Measurements from ENCODE around the gene FNDC11. TPM values are rescaled to one million over a fixed set of nuclear protein-coding genes. Genes with fewer than 3 reads are reported as not detected.

FNDC11 gene
- total RNA-seq, 1 experiment from 2014 or later, result 1.8 TPM

GRCh38 chr20:63546956-63547724, 6.8 kb upstream of the FNDC11 start:
- Histone ChIP-seq H3K4me2 (ENCODE audit: low read length) (no peak overlapping the region), H4K20me1 (ENCODE audit: low read length) (no peaks in the 10 kb centered on the region), H3K36me3 (ENCODE audit: low read depth, low read length) (no peaks in the 10 kb centered on the region), H3K27me3 (ENCODE audit: low read length) (no peaks in the 10 kb centered on the region), H3K4me3 (ENCODE audit: low read length) (no peak overlapping the region), H3K27ac (ENCODE audit: low read length) (no peak overlapping the region), H3K9ac (ENCODE audit: low read length) (no peak overlapping the region), H2AFZ (ENCODE audit: low read length) (no peak overlapping the region), H3K9me2 (replicated peaks; ENCODE audit: low read length) (no peaks in the 10 kb centered on the region), H3K4me1 (ENCODE audit: insufficient read depth, low read length) (peaks cover 29% of the 10 kb centered on the region), H3K9me3 (ENCODE audit: low read length) (no peaks in the 10 kb centered on the region), H3F3A (ENCODE audit: low read length, unreplicated experiment) (no peaks in the 10 kb centered on the region), H3K79me2 (ENCODE audit: low read length) (no peaks in the 10 kb centered on the region)
- no TSS peak for BruUV-seq (replicated peaks)
- ChIA-PET POLR2A (ENCODE audit: unreplicated experiment) (no interaction called here), CTCF (no interaction called here)
- intact Hi-C loops (cut with micrococcal nuclease), result no loop called here
- TF ChIP-seq EZH2phosphoT487 (IDR thresholded peaks at IDR 0.05; ENCODE audit: borderline replicate concordance, low read length) (no peak), EZH2 (IDR thresholded peaks at IDR 0.05; ENCODE audit: low read length, unreplicated experiment) (no peak), CTCF (conservative IDR thresholded peaks at IDR 0.05; ENCODE audit: low read depth, low read length) (no peak)
- no peak for DNase-seq
- no peak for ATAC-seq

GRCh38 chr20:63547725-63548480, 6.1 kb upstream of the FNDC11 start, which contains the start of gene SRMS:
Gene SRMS (minus strand): TSS chr20:63547749. CDS start chr20:63547463, 286 bp downstream.
- no TSS peak for BruUV-seq (replicated peaks)
- Histone ChIP-seq H3K79me2 (ENCODE audit: low read length) (no peaks in the 10 kb centered on the region), H3K27ac (ENCODE audit: low read length) (no peak within 1 kb of the TSS), H3K4me1 (ENCODE audit: insufficient read depth, low read length) (peaks cover 34% of the 10 kb centered on the region), H3K9ac (ENCODE audit: low read length) (no peak within 1 kb of the TSS), H3F3A (ENCODE audit: low read length, unreplicated experiment) (no peaks in the 10 kb centered on the region), H3K9me3 (ENCODE audit: low read length) (no peaks in the 10 kb centered on the region), H3K4me3 (ENCODE audit: low read length) (no peak within 1 kb of the TSS), H3K36me3 (ENCODE audit: low read depth, low read length) (no peaks in the 10 kb centered on the region), H4K20me1 (ENCODE audit: low read length) (no peaks in the 10 kb centered on the region), H3K4me2 (ENCODE audit: low read length) (peak within 1 kb of the TSS; percentile 20; the same call in 1 of the 2 replicates), H3K27me3 (ENCODE audit: low read length) (no peaks in the 10 kb centered on the region), H3K9me2 (replicated peaks; ENCODE audit: low read length) (no peaks in the 10 kb centered on the region), H2AFZ (ENCODE audit: low read length) (no peak within 1 kb of the TSS; the same call in 1 of the 2 replicates)
- CTCF ChIA-PET, result no interaction called here
- peak; percentile 15 for DNase-seq
- intact Hi-C loops (cut with micrococcal nuclease), result no loop called here
- TF ChIP-seq EZH2phosphoT487 (IDR thresholded peaks at IDR 0.05; ENCODE audit: borderline replicate concordance, low read length), result no peak
- no peak for TF ChIP-seq EZH2 (IDR thresholded peaks at IDR 0.05; ENCODE audit: low read length, unreplicated experiment)
- no peak for TF ChIP-seq CTCF (conservative IDR thresholded peaks at IDR 0.05; ENCODE audit: low read depth, low read length)
- POLR2A ChIA-PET (ENCODE audit: unreplicated experiment), result no interaction called here
- ATAC-seq, result peak; percentile 30
